Activated T-helper 17 cell treated with anti-CD3 and anti-CD28 coated beads, Interleukin-2, amount 50 U/mL, for 72 hours (primary cell): ENCODE measurements around the gene ADAM21. TPM values are rescaled to one million over a fixed set of nuclear protein-coding genes. Genes with fewer than 3 reads are reported as not detected.
"Not testable (repeated sequence)": the region's sequence is repeated elsewhere in the genome, so short reads cannot be mapped to it uniquely, and the experiment has no call there.

Experiments
- ATAC-seq: fragments of 150-1000 bp; cut with Tn5 transposase; replicated peaks from 2 replicates; pipeline ENCODE4 v1.10.0; 2021; ENCODE audit warnings: mild to moderate bottlenecking, moderate library complexity
- H3K27ac Mint-ChIP-seq: one replicate; pipeline ENCODE4 v1.8.0; 2022; ENCODE audit warnings: mixed read lengths
- H3K27me3 Mint-ChIP-seq: one replicate; pipeline ENCODE4 v1.8.0; 2022; ENCODE audit warnings: mixed read lengths
- H3K36me3 Mint-ChIP-seq: one replicate; pipeline ENCODE4 v1.8.0; 2022; ENCODE audit warnings: low read depth, mild to moderate bottlenecking, mixed read lengths
- H3K4me1 Mint-ChIP-seq: one replicate; pipeline ENCODE4 v1.8.0; 2022; ENCODE audit warnings: mixed read lengths
- H3K4me3 Mint-ChIP-seq: one replicate; pipeline ENCODE4 v1.8.0; 2022; ENCODE audit warnings: mild to moderate bottlenecking, mixed read lengths
- H3K9me3 Mint-ChIP-seq: one replicate; pipeline ENCODE4 v1.8.0; 2022; ENCODE audit warnings: mixed read lengths
- total RNA-seq, 2 donors: library from RNA; stranded (reverse); gene quantifications; one replicate each; pipeline ENCODE4 v1.2.3, GENCODE V29; 2022

ADAM21 gene
- total RNA-seq, 2 donors from 2014 or later, result not detected

- no peak overlapping the region for H3K27ac Mint-ChIP-seq
- no peaks in the 10 kb centered on the region for H3K27me3 Mint-ChIP-seq
- no peak for ATAC-seq
- H3K4me3 Mint-ChIP-seq, result no peak overlapping the region
- no peaks in the 10 kb centered on the region for H3K36me3 Mint-ChIP-seq
- no peaks in the 10 kb centered on the region for H3K4me1 Mint-ChIP-seq
- H3K9me3 Mint-ChIP-seq, result no peaks in the 10 kb centered on the region
Measured at GRCh38 chr14:70454731-70455130, 2.8 kb downstream of the ADAM21 start.

DNA sequence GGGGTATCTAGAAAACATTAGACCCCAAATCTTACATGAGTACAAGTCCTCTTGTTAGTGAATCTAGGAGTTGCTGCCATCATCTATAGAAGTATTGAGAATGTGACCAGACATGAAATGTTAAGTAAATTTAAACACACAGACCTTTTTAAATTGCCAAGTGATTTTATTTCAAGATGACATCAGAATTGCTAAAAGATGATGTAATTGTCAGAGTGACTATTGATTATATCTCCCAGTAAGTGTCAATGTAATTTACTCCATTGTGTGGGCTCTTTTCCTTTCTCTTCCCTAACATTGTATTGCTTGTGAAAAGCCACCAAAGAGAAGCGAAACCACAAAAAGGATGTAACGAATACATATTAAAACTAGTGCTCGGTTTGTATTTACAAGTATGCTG lies 16.8 kb downstream of the ADAM21 start:
- H3K4me1 Mint-ChIP-seq, result no peaks in the 10 kb centered on the region
- H3K27ac Mint-ChIP-seq, result no peak overlapping the region
- no peaks in the 10 kb centered on the region for H3K9me3 Mint-ChIP-seq
- H3K4me3 Mint-ChIP-seq, result no peak overlapping the region
- H3K27me3 Mint-ChIP-seq, result no peaks in the 10 kb centered on the region
- H3K36me3 Mint-ChIP-seq, result peaks cover 21% of the 10 kb centered on the region
- ATAC-seq, result no peak

DNA sequence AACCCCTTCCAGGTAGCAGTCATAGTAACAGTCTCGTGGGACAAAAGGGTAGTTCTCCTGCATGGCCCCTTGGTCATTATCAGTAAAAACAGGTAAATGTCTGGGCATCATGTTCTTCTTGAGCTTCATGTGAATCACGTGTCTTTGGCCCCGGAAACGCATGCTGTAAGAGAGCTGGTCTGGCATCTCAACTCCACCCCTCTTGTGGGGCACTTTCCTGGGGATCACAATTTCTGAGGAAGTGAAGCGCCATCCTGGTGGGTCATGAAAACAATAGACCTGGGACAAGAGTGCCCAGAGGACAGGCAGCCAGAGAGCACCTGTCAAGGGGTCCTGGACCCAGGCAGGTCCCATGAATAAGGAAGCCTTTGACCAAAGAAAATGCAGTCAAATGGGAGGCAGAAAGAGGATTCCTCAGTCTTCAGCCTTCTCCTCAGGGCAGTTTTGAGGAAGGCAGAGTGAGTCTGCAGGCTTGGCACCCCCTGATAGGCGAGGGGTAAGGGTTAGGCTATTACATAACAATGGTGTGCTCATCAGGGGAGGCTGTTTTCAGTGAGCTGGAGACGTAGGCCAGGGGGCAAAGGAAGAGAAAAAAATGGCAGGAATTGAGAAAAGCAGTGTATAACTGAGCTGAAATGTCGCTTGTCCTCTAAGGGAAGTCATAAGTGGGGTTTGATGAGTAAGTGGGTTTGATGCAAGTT lies 19.0 kb downstream of the ADAM21 start:
- H3K36me3 Mint-ChIP-seq, result peaks cover 21% of the 10 kb centered on the region
- H3K27ac Mint-ChIP-seq, H3K4me1 Mint-ChIP-seq, H3K27me3 Mint-ChIP-seq, ATAC-seq, H3K4me3 Mint-ChIP-seq, H3K9me3 Mint-ChIP-seq: not testable (repeated sequence)

DNA sequence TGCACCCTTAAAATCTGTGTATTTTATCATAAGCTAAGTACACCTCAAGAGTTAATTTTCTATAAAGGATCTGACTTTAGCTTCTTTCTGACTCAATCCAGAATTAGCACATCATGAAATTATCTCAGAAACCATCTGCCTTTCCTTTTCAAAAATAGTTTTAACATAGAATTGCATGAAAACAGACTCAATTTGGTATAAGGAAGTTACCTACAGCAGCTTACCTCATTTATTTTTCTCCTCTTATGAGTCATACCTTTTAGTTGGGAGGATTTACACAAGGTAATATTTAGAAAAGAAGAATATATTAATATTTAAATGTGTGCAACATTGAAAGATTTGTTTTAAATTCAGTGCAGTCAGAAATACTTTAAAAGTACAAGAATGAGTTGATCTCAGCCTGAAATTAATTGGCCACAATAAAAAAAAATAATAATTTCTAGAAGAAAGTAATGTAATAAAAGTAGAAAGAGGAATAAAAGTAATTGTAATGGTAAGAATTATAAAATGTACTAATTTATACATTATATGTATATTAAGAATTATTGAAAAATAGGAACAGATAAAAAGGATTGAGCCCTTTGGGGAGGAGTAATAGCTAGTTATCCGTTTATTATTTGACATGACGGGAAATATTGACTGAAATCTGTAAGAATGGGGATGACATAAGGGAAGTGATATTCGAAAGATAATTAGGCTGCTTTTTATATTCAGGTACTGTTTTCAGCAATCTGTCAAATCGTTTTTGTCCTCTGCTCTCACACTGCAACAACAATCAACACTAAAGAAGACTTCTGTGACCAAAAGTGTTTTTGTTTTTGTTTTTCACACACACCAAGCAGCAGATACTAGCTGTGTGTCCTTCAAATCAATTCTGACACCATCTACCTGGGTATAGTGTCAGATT lies 20.5 kb downstream of the ADAM21 start:
- no peaks in the 10 kb centered on the region for H3K4me1 Mint-ChIP-seq
- no peak for ATAC-seq
- no peak overlapping the region for H3K27ac Mint-ChIP-seq
- H3K27me3 Mint-ChIP-seq, result no peaks in the 10 kb centered on the region
- no peak overlapping the region for H3K4me3 Mint-ChIP-seq
- no peaks in the 10 kb centered on the region for H3K9me3 Mint-ChIP-seq
- peaks cover 21% of the 10 kb centered on the region for H3K36me3 Mint-ChIP-seq

DNA sequence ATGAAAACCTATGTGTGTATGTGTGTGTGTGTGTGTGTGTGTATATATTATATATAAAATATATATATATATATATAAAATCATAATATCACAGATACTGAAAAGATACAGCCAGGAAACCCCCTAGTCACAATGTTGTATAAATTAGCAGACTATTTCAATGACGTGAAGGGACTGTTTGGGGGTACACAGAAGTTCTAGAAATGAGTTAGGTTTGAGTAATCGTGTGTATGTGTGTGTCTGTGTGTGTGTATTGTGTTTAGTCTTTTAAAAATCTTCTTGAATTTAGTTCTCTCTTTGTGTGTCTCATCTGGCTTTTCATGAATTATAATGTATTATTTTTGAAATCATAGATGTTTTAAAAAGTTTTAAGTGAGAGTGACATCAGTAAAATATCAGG lies 21.9 kb downstream of the ADAM21 start:
- Mint-ChIP-seq H3K9me3 (no peaks in the 10 kb centered on the region), H3K4me3 (no peak overlapping the region), H3K36me3 (peaks cover 21% of the 10 kb centered on the region), H3K4me1 (no peaks in the 10 kb centered on the region), H3K27ac (no peak overlapping the region), H3K27me3 (no peaks in the 10 kb centered on the region)
- ATAC-seq, result no peak

DNA sequence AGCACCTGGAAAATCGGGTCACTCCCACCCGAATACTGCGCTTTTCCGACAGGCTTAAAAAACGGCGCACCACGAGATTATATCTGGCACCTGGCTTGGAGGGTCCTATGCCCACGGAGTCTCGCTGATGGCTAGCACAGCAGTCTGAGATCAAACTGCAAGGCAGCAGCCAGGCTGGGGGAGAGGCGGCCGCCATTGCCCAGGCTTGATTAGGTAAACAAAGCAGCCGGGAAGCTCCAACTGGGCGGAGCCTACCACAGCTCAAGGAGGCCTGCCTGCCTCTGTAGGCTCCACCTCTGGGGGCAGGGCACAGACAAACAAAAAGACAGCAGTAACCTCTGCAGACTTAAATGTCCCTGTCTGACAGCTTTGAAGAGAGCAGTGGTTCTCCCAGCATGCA lies 23.5 kb downstream of the ADAM21 start:
- H3K36me3 Mint-ChIP-seq, result peaks cover 11% of the 10 kb centered on the region
- not testable (repeated sequence) for H3K4me1 Mint-ChIP-seq, H3K9me3 Mint-ChIP-seq, H3K4me3 Mint-ChIP-seq, H3K27ac Mint-ChIP-seq, ATAC-seq, H3K27me3 Mint-ChIP-seq

DNA sequence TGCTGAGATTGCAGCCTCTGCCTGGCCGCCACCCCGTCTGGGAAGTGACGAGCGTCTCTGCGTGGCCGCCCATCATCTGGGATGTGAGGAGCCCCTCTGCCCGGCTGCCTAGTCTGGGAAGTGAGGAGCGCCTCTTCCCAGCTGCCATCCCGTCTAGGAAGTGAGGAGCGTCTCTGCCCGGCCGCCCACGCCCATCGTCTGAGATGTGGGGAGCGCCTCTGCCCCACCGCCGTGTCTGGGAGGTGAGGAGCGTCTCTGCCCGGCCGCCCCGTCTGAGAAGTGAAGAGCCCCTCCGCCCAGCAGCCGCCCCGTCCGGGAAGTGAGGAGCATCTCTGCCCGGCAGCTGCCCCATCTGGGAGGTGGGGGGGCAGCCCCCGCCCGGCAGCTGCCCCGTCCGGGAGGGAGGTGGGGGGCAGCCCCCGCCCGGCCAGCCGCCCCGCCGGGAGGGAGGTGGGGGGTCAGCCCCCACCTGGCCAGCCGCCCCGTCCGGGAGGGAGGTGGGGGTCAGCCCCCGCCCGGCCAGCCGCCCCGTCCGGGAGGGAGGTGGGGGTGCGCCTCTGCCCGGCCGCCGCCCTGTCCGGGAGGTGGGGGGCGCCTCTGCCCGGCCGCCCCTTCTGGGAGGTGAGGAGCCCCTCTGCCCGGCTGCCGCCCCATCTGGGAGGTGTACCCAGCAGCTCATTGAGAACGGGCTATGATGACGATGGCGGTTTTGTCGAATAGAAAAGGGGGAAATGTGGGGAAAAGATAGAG lies 25.6 kb downstream of the ADAM21 start:
- not testable (repeated sequence) for H3K9me3 Mint-ChIP-seq, H3K4me1 Mint-ChIP-seq, H3K27me3 Mint-ChIP-seq, H3K27ac Mint-ChIP-seq, H3K36me3 Mint-ChIP-seq, ATAC-seq, H3K4me3 Mint-ChIP-seq

GRCh38 chr14:70489579-70490200 lies 37.7 kb downstream of the ADAM21 start:
- Mint-ChIP-seq H3K9me3 (peaks cover 13% of the 10 kb centered on the region), H3K27me3 (no peaks in the 10 kb centered on the region), H3K4me1 (peaks cover 4% of the 10 kb centered on the region), H3K27ac (no peak overlapping the region), H3K4me3 (no peak overlapping the region), H3K36me3 (peaks cover 29% of the 10 kb centered on the region)
- no peak for ATAC-seq

DNA sequence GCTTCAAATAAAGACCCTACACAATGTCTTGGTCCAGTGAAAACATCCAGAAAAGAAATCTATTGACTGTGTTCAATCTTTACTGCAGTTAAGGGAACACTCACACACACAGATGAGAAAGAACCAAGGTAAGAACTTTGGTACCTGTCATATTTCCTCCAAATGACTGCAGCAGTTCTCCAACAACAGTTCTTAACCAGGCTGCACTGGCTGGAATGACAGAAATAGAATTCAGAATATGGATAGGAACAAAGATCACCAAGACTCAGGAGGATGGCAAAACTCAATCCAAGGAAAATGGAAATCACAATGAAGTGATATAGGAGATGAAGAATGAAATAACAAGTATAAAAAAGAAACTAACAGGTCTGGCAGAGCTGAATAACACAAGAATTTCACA lies 46.2 kb downstream of the ADAM21 start:
- no peak overlapping the region for H3K27ac Mint-ChIP-seq
- no peak for ATAC-seq
- H3K36me3 Mint-ChIP-seq, result peaks cover 1% of the 10 kb centered on the region
- H3K4me3 Mint-ChIP-seq, result no peak overlapping the region
- peaks cover 11% of the 10 kb centered on the region for H3K4me1 Mint-ChIP-seq
- peaks cover 6% of the 10 kb centered on the region for H3K9me3 Mint-ChIP-seq
- no peaks in the 10 kb centered on the region for H3K27me3 Mint-ChIP-seq

Other genes with a start within 250 kb of the ADAM21 start
- gene COX16, start 92.5 kb upstream of the ADAM21 start, total RNA-seq, result 10 to 100 TPM; 59.1 to 81.9 TPM
- gene SYNJ2BP, start 35.1 kb upstream of the ADAM21 start, total RNA-seq, result 1 to 10 TPM; 2.1 to 4.3 TPM
- gene ADAM20, start 82.8 kb downstream of the ADAM21 start, total RNA-seq, result 1 to 10 TPM in 1 of 2 donors, under 1 TPM in 1; 0.65 to 2.9 TPM
- 10 to 100 TPM; 61.9 to 67.1 TPM for gene MED6, start 148.5 kb downstream of the ADAM21 start, total RNA-seq
- 1 to 10 TPM; 4.7 to 8.0 TPM for gene TTC9, start 189.7 kb downstream of the ADAM21 start, total RNA-seq